ENCODE measurements around the gene SIGLEC8. TPM values are rescaled to one million over a fixed set of nuclear protein-coding genes. Genes with fewer than 3 reads are reported as not detected.
"Not testable (repeated sequence)": the region's sequence is repeated elsewhere in the genome, so short reads cannot be mapped to it uniquely, and the experiment has no call there.

Gene SIGLEC8
- total RNA-seq, 2 donors from 2014 or later = 0.49 to 1.9 TPM

DNA sequence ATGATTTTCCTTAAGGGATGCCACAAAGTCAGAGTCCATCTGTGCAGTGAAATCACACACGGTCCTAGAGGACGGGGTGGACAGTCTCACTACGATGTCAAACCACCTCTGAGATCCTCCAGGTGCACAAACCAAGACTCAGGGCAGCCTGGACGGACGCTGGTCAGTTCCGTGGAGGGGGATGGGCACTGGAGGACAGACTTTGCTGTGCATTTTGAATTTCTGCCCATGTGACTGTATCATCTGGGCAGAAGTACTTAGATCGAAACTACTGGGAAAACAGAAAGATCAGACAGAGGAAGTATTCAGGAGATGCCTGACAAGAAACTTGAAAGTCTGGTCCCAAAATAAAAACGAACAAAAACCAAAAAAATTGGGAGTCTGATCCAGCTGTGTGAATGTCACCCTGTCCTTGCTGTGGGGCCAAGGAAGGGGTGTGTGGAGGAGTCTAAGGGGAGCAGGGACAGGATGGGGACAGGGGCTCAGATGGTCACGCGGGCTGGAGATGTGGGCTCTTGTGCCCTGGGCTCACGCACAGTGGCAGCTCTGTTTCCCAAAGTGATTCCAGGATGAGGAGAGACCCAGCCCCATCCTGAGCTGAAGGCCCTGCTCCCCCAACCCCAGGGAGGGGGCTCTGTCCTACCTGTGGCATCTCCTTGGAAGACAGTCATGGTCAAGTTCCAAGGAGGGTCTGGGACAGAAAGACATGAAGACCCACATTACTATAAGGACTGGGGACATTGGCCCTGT, 1.5 kb downstream of the SIGLEC8 start:
- intact Hi-C loops (cut with DNase I, micrococcal nuclease) = no loop called here
- ATAC-seq (no peak), DNase-seq (no peak)

GRCh38 chr19:51450730-51451307, 7.4 kb downstream of the SIGLEC8 start:
- DNase-seq = no peak
- intact Hi-C loops (cut with DNase I, micrococcal nuclease) = no loop called here
- no peak for ATAC-seq

DNA sequence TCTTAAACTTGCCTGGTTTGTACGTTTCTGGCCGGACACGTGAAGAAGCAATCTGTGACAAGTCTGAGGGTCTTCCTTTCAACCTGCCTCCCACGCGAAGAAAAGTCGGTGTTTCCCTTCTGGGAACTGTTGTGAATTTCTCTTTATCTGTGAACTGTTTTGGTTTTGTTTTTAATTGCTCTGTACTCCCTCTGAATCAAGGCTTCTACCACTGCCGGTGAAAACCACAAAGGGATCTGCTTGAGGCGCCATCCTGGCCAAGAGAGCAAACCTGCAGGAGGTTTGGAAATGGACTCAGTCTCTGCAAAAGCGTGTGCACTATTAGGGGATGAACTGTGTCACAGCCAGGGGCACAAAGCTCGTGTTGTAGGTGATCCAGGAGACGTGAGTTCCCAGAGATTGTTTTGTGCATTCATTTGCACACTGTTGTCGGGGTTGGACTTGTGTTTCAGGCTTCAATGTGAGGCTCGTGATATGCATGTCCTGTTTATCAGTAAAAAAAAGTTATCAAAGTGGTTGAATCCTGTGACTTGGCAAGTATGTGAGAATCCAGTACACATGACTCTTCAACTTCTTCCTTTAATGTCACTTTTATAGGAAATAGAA, 9.7 kb downstream of the SIGLEC8 start:
- ATAC-seq (no peak), DNase-seq (no peak)
- intact Hi-C loops (cut with DNase I, micrococcal nuclease) = loop anchor here in 1 of 2 donors (5.0 kb wide), 1 partner anchor 111 kb away; no protein-coding TSS in a partner anchor

DNA sequence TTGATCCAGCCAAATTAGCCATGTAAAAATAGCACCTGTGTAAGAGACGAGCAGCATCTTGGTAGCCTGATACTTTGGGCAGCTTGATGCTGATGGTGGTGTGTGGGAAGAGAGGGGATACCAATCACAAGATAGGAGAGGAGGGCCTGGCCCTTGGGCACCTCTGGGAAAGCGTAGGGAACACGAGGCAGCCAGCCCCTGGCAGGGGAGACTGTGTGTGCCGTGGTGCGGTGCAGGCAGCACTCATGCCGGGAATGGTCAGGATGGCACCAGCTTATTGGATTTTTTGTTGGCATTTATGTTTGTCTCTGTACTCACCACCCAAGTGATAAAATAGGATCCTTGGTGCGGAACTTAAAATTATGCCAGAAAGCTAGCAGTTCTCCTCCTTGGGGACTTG, 10.2 kb downstream of the SIGLEC8 start:
- ATAC-seq (no peak), DNase-seq (no peak)
- intact Hi-C loops (cut with DNase I, micrococcal nuclease) = loop anchor here in 1 of 2 donors (5.0 kb wide), 1 partner anchor 111 kb away; no protein-coding TSS in a partner anchor

GRCh38 chr19:51447510-51447909, 10.7 kb downstream of the SIGLEC8 start:
- DNase-seq, ATAC-seq: not testable (repeated sequence)
- intact Hi-C loops (cut with DNase I, micrococcal nuclease) = loop anchor here in 1 of 2 donors (5.0 kb wide), 1 partner anchor 110 kb away; no protein-coding TSS in a partner anchor

- DNase-seq (peak in 1 of 2 donors; percentile 33), ATAC-seq (peak; percentile 48)
- intact Hi-C loops (cut with DNase I, micrococcal nuclease) = no loop called here
Observed at GRCh38 chr19:51441410-51442390, 16.6 kb downstream of the SIGLEC8 start.

DNA sequence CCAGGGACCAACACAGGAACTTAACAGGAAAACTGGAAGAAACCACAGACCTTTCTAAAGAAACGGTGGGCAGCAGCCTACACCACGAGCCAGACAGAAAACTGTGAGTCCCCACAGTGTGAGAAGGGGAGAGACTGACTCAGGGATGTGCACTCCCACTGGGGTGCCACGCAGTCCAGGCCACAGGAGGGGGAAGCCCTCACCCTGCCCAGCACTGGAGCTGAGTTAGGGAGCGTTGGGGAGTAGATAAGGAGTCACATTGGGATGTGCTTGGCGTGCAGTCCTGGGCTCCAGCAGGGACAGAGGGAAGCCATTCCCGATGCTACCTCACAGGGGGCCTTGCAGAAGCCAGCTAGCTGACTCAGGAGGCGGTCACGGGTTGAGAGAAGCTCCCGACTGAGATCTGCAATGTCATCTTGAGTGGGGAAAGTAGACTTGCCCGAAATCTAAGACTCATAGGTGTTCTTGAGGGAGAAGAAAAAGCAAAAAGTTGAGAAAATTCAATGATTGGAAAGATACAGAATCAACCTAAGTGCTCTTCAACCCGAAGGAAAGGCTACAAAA, 17.3 kb downstream of the SIGLEC8 start:
- intact Hi-C loops (cut with DNase I, micrococcal nuclease) = no loop called here
- ATAC-seq = no peak
- DNase-seq = no peak

GRCh38 chr19:51440052-51440451, 18.2 kb downstream of the SIGLEC8 start:
- no peak for DNase-seq
- intact Hi-C loops (cut with DNase I, micrococcal nuclease) = no loop called here
- ATAC-seq = no peak

DNA sequence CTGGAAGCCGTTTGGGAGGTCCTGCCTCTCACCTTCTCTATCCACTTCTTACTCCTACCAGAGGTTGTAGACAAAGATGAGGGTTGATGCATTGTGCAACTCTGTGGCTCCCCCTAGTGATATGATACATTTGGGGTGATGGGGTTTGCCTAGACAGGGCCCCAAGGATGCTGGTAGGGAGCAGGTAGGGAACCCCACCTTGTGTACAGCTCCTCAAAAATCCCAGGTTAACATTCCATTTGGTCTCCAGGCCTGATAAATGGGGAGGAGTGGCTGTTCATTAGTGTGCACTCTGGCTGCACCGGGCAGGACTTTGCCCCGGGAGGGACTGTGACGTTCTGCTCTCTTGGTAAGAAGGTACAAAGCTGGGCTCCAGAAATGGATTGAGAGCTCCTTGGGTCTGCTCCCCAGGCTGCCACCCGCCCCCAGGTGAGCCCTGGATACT, 19.2 kb downstream of the SIGLEC8 start:
- peak; percentile 64 for ATAC-seq
- intact Hi-C loops (cut with DNase I, micrococcal nuclease) = no loop called here

DNA sequence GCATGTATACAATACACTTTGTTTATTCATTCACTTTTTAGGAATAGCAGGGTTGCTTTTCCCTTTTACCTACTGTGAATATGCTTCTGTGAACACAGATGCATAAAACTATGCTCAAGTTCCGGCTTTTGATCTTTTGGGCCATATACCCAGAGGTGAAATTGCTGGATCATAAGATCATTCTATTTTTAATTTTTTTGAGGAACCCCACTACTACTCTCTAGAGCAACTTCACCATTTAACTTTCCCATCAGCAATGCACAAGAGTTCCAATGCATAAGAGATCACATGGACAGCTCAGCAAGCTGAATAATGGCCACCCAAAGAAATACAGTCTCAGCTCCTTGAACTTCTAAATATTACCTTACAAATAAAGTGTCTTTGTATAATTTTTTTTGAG, 23.8 kb downstream of the SIGLEC8 start:
- DNase-seq (no peak), ATAC-seq (no peak)
- intact Hi-C loops (cut with DNase I, micrococcal nuclease) = no loop called here

More for the DNA sequence above, 19.2 kb downstream of the SIGLEC8 start:
- no peak for DNase-seq

DNA sequence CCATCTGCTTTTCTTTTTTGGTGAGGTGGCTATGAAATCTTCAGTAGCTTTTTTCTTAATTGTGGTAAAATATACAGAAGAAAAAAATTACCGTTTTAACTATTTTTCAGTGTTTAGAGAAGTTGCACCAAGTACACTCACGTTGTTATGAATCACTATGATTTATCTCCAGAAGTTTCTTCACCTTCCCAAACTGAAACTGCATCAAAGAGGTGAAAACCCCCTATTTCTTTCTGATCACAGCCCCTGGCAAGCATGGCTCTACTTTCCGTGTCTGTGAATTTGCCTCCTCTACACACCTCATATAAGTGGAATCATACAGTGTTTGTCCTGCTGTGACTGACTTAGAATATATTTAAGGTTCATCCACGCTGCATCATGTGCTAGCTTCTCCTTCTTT, 25.2 kb downstream of the SIGLEC8 start:
- ATAC-seq = no peak
- intact Hi-C loops (cut with DNase I, micrococcal nuclease) = no loop called here
- no peak for DNase-seq

DNA sequence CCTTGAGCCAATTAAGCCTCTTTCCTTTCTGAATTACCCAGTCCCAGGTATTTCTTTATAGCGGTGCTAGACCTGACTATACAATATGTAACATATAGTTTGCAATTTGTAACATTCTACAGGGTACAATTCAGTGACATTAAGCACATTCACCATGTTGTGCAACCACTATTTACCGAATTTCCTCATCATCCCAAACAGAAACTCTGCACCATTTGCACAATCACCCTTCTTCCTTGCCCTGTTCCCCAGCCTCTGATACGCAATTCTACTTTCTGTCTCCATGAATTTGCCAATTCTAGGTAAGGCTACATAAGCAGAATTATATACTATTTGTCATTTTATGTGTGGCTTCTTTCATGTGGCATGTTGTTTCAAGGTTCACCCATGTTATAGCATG, 27.1 kb downstream of the SIGLEC8 start:
- DNase-seq = no peak
- intact Hi-C loops (cut with DNase I, micrococcal nuclease) = no loop called here
- ATAC-seq = no peak

DNA sequence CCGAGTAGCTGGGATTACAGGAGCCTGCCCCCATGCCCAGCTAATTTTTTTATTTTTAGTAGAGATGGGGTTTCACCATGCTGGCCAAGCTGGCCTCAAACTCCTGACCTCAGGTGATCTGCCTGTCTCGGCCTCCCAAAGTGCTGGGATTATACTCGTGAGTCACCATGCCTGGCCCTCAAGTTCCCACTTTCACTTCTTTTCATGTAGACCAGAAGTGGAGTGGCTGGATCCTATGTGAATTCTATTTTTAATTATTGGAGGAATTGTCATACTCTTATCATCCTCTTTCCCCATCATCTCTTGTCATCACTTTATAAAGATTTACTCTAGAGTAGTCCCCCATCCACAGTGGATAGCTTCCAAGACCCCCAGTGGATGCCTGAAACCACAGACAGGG, 28.0 kb downstream of the SIGLEC8 start:
- intact Hi-C loops (cut with DNase I, micrococcal nuclease) = no loop called here
- ATAC-seq = no peak
- DNase-seq = no peak

DNA sequence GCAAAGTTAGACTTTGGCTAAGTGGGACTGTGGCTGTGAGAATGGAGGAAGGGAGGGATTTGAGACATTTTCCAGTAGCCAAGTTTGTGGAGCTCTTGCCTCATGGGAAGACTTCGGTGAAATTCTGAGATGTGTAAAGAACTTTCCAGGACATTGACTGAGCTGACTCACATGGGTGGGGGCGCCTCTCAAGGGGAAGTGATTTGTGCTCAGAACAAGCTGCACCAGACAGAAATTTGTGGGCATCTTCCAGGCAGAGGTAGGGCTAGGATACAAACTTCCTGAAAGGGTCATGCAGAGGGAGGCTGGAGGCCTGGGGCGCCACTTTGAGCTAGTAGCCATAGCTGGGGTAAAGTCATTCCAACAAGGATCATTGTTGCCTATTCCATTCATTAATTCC, 31.1 kb downstream of the SIGLEC8 start:
- intact Hi-C loops (cut with DNase I, micrococcal nuclease) = no loop called here
- ATAC-seq (no peak), DNase-seq (no peak)

- ATAC-seq = peak; percentile 91
- intact Hi-C loops (cut with DNase I, micrococcal nuclease) = no loop called here
- DNase-seq = peak; percentile 71 to 94
Observed at GRCh38 chr19:51422053-51422448, 36.2 kb downstream of the SIGLEC8 start.

GRCh38 chr19:51421229-51422052, 36.8 kb downstream of the SIGLEC8 start:
- no peak for ATAC-seq

GRCh38 chr19:51420511-51420910, 37.7 kb downstream of the SIGLEC8 start:
- DNase-seq; ATAC-seq; intact Hi-C loops (cut with DNase I, micrococcal nuclease): not testable (repeated sequence)

More at GRCh38 chr19:51421229-51422052, 36.8 kb downstream of the SIGLEC8 start:
- DNase-seq = no peak
- intact Hi-C loops (cut with DNase I, micrococcal nuclease) = no loop called here

All from left colon (tissue), 2 donors.